DOHH2 (cell line): ENCODE measurements around the gene SENP8.

Experiments
- CTCF ChIP-seq: fragments of 200-600 bp; sonication (generic); IDR thresholded peaks from one replicate; pipeline ENCODE4 v1.5.1; 2014; ENCODE audit warnings: antibody characterized with exemption, mild to moderate bottlenecking, low read depth, low read length; ENCODE audit not compliant: poor library complexity, severe bottlenecking
- EZH2phosphoT487 ChIP-seq: fragments of 200-600 bp; sonication (generic); IDR thresholded peaks from 2 replicates; pipeline ENCODE4 v1.6.1; 2017; ENCODE audit warnings: borderline replicate concordance, mild to moderate bottlenecking, antibody characterized with exemption, low read length, moderate library complexity, mixed read lengths

GRCh38 chr15:72086920-72087648 is 31.1 kb upstream of the SENP8 start:
- TF ChIP-seq CTCF (no peak), EZH2phosphoT487 (no peak)
